IPS-20b (cell line): ENCODE measurements around the gene TALDO1.

ENCODE experiments used
- H3K27ac ChIP-seq: one replicate; pipeline ENCODE4 v1.5.1; 2013; ENCODE audit warnings: low read length
- H3K27me3 ChIP-seq: 2 replicates; pipeline ENCODE4 v1.6.1; 2013; ENCODE audit warnings: mild to moderate bottlenecking, low read length, inconsistent platforms; ENCODE audit not compliant: insufficient read depth
- H3K36me3 ChIP-seq: 2 replicates; pipeline ENCODE4 v1.6.1; 2013; ENCODE audit warnings: low read depth, mild to moderate bottlenecking, inconsistent platforms, low read length, moderate library complexity; ENCODE audit not compliant: insufficient read depth
- H3K4me1 ChIP-seq: 2 replicates; pipeline ENCODE4 v1.6.1; 2013; ENCODE audit warnings: mild to moderate bottlenecking, control low read depth, inconsistent platforms, low read length, moderate library complexity; ENCODE audit not compliant: insufficient read depth
- H3K4me3 ChIP-seq: 2 replicates; pipeline ENCODE4 v1.5.1; 2013; ENCODE audit warnings: mild to moderate bottlenecking, low read length, inconsistent platforms
- H3K9ac ChIP-seq: 2 replicates; pipeline ENCODE4 v1.6.1; 2013; ENCODE audit warnings: low read depth, mild to moderate bottlenecking, inconsistent platforms, low read length, moderate library complexity
- H3K9me3 ChIP-seq: 2 replicates; pipeline ENCODE4 v1.6.1; 2013; ENCODE audit warnings: mild to moderate bottlenecking, low read depth, low read length, inconsistent platforms; ENCODE audit not compliant: insufficient read depth

The TALDO1 gene

DNA sequence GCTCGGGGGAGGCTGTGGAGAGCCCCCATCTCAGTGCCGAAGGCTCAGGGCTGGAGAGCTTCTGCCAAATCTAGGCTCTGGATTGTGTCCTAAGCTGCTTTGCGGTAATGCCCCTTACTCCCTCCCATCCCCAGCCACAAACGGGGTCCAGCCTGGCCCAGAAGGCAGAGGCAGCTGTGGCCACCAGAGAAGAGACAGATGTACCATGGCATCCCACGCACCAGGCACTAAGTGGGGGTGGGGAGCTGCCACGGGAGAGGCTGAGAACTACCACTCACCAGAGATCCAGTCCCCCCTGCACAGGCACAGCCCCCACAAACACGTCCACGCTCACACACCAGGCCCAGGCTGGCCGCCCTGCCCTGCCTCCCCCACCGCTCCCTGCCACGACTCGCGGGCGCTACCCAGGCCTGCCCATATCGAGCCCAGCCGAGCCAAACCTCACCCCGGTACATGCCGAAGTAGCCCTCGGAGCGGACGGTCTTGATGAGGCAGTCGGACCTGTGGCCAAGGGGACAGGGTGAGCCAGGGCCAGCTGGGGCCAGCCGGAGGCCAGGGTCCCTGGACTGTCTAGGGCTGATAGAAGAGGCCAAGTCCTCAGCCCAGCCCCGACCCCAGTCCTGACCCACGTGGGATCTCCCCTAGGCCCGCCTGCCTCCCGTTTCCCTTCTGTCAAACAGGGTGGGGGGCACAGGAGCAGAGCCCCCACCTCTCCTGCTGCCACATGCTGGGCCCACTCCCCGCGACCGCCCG is 46.9 kb downstream of the TALDO1 start:
- no peak overlapping the region for H3K4me3 ChIP-seq
- H3K9me3 ChIP-seq = no peaks in the 10 kb centered on the region
- H3K27me3 ChIP-seq = no peaks in the 10 kb centered on the region
- H3K9ac ChIP-seq = no peak overlapping the region
- H3K27ac ChIP-seq = no peak overlapping the region
- peaks cover 8% of the 10 kb centered on the region; the same call in 1 of the 2 replicates for H3K4me1 ChIP-seq
- peaks cover 8% of the 10 kb centered on the region; the same call in 1 of the 2 replicates for H3K36me3 ChIP-seq

DNA sequence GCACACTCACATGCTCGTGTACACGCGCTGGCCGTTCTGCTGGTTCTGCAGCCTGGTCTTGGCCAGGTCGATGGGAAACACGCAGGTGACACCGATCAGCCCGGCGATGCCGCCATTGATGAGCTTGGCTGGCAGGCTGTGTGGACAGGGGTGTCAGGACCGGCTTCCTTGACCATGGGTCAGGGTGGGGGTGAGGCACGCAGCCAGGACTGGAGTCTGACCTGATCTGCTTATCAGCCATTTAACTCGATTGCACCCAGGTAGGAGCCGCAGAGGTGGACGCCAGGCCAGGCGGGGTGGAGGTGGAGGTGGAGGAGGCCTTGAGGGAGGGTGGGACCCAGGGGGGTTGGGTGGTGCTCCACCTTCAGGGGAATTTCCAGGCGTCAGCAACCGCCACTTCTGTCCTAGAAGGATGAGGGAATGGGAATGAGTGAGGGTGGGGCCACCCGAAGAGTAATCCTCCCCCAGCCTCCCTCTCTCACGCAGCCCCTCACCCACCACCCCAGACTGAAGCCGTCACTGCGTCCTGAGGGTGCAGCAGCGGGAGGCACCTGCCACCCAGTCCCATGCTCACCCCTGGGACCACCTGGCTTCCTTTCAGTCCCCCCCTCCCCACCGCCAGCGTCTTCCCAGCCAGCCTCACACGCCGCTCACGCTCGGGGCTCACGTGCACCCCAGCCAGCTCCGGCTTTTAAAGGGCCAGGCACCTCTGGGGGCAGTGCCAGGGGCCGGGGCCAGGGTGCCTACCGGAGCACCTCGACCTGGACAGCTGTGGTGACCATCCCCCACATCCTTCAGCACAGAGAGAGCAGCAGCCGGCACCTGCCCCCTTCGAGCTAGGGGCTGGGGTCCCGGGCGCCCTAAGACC is 47.7 kb downstream of the TALDO1 start:
- Histone ChIP-seq H3K9ac (no peak overlapping the region), H3K4me1 (peaks cover 8% of the 10 kb centered on the region; the same call in 1 of the 2 replicates), H3K36me3 (peaks cover 9% of the 10 kb centered on the region), H3K27ac (no peak overlapping the region), H3K27me3 (no peaks in the 10 kb centered on the region), H3K9me3 (no peaks in the 10 kb centered on the region), H3K4me3 (no peak overlapping the region)

DNA sequence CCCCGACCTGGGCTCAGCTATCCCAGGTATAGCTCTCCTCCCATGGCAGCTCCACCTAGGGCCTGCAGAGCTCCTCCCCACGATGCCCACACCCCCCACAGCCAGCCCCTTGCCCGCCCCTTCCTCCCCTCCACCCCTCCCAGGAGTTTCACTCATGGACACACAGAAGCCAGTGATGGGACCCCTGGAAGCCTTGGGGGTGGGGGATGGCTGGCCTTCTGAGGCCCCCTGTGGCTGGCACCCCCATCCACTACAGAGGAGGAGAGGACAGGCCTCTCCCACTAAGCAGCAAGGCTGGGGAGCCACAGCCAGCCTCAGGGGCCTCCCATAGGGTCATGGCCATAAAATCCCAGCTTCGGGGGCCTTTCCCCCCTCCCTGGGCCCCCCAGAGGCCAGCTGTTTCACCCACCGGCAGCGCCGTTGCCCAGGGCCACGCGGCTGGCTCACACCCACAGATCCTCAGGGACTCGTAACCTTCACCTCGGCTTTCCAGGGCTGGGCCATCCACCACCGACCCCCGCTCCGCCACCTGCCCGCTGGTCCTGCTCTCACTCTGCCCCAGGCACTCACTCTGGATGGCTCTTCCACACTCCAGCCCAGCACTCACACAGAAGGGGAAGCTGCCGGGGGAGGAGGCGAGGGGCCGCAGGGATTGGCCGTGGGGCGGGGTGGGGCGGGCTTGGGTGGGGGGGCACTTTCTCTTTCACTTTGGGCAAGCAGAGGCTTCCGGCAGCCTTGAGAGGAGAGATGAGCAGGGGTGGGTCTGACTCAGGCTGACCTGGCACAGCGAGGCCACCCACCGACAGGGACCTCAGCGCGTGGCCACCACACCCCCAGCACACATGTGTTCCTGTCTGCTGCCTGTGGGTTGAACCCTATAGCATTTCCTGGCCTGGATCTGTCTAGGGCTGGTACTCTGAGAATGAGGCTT is 48.6 kb downstream of the TALDO1 start:
- peak overlapping the region; percentile 95; the same call in 1 of the 2 replicates for H3K4me3 ChIP-seq
- H3K27ac ChIP-seq = no peak overlapping the region
- H3K27me3 ChIP-seq = no peaks in the 10 kb centered on the region
- H3K9ac ChIP-seq = peak overlapping the region; percentile 41; the same call in 1 of the 2 replicates
- H3K4me1 ChIP-seq = peaks cover 4% of the 10 kb centered on the region; the same call in 1 of the 2 replicates
- peaks cover 15% of the 10 kb centered on the region for H3K36me3 ChIP-seq
- no peaks in the 10 kb centered on the region for H3K9me3 ChIP-seq

DNA sequence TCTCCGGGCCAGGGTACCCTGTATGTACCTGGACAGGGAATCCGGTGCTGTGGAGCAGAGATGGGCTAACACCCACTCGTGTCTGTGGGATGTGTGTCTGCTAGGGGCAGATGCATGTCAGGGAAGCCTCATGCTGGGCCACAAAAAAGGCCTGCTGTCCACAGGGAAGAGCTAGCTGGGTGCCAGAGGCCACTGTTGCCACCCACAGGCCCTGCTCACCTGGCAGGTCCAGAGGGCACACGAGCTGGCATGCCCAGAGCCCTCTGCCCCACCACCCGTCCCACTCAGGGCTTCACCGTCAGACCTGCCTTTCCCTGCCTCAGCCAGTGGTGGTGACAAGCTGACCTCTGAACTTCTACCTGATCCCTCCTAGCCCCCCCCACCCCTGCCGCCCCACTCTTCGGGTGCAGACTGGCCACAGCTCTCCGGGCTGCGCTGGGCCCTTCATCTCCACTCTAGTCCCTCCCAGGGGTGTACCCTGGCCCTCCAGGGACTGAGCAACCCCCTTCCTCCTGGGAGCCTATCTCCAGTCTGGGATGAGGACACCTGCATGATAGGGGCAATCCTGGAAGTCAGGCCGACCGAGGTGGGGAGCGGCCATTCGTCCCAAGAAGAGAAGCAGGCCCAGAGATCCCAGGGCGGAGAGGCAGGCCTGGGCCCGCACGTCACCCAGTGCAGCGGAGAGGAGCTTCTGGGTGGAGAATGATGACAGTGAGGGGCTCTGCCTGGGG is 49.5 kb downstream of the TALDO1 start:
- H3K36me3 ChIP-seq = peaks cover 15% of the 10 kb centered on the region

DNA sequence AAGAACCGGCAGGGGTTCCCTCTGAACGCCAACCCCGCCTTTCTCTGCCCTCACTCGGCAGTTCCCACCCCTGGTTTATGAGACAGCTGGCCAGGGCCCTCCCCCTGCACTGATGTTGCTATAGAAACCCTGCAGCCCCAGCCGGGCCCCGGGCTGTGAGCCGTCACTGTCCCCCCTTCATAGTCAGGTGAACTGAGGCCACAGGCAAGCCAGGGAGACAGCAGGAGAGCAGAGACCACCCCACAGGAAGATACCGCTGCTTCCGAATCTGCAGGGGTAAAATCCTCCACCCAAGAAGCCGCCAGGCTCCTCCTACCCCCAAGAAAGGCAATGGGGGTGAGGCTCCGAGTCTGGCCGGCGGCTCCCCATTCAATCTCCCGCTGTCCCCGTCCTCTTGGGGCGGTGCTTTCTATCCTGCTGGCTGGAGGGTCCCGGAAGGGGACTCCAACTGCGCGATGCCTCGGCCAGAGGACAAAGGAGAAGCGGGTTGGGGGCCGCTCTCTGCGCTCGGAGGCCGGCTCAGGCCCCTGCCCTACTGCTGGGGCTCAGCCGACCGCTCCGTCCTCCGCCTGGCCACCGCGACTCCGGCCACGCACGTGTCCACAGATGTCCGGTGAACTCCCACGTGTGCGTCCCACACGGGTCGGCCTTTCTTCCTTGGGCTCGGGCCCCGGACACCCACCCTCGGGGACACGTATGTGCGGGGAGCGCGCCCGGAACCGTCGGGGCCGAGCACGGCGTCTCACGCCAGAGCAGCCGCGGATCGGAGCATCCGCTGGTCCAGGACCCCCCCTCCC is 50.2 kb downstream of the TALDO1 start:
- H3K9me3 ChIP-seq = no peaks in the 10 kb centered on the region
- H3K27ac ChIP-seq = peak overlapping the region; percentile 65
- H3K9ac ChIP-seq = peak overlapping the region; percentile 87
- peaks cover 22% of the 10 kb centered on the region for H3K36me3 ChIP-seq
- peak overlapping the region; percentile 95 for H3K4me3 ChIP-seq
- peaks cover 4% of the 10 kb centered on the region; the same call in 1 of the 2 replicates for H3K4me1 ChIP-seq
- H3K27me3 ChIP-seq = no peaks in the 10 kb centered on the region

More for the DNA sequence above, 49.5 kb downstream of the TALDO1 start:
- Histone ChIP-seq H3K9me3 (no peaks in the 10 kb centered on the region), H3K4me3 (peak overlapping the region; percentile 95), H3K9ac (peak overlapping the region; percentile 87; the same call in 1 of the 2 replicates), H3K27me3 (no peaks in the 10 kb centered on the region), H3K27ac (peak overlapping the region; percentile 65), H3K4me1 (peaks cover 4% of the 10 kb centered on the region; the same call in 1 of the 2 replicates)

DNA sequence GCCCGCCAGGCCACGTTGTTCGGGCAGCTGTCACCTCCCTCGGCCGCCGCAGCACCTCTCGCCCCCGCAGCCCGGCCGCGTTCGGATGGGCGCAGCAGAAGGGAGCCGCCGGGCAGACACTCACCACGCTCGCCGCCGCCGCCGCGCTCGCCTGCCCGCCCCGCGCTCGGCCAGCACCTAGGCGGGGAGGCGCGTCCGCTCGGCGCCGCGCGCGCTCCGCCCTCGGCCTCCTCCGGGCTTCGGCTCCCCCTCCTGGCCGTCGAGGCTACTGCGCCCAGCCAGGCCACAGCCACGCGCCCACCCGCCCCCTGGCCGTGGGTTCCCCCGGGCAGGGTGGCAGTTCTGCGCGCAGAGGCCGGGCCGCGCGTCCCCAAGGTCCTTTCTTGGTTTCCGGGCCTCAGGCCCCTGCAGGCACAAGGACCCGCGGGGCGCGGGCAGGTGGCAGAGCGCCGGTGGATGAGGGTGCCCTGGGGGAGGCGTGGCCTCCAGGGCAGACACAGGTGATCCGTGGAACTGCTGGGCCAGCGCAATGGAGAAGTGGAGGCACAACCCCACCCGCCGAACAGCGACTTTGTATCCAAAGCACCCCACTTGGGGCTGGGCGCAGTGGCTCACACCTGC is 50.9 kb downstream of the TALDO1 start, which contains the start of gene SLC25A22:
Gene SLC25A22, minus strand, starts transcription at position 189 of the 621 bp plus-strand sequence. CDS start 3,275 bp downstream, outside the sequence.
- Histone ChIP-seq H3K9me3 (no peaks in the 10 kb centered on the region), H3K4me1 (peaks cover 4% of the 10 kb centered on the region; the same call in 1 of the 2 replicates), H3K27ac (peak within 1 kb of the TSS; percentile 65), H3K27me3 (no peaks in the 10 kb centered on the region), H3K4me3 (peak within 1 kb of the TSS; percentile 95), H3K36me3 (peaks cover 22% of the 10 kb centered on the region), H3K9ac (peak within 1 kb of the TSS; percentile 87)

DNA sequence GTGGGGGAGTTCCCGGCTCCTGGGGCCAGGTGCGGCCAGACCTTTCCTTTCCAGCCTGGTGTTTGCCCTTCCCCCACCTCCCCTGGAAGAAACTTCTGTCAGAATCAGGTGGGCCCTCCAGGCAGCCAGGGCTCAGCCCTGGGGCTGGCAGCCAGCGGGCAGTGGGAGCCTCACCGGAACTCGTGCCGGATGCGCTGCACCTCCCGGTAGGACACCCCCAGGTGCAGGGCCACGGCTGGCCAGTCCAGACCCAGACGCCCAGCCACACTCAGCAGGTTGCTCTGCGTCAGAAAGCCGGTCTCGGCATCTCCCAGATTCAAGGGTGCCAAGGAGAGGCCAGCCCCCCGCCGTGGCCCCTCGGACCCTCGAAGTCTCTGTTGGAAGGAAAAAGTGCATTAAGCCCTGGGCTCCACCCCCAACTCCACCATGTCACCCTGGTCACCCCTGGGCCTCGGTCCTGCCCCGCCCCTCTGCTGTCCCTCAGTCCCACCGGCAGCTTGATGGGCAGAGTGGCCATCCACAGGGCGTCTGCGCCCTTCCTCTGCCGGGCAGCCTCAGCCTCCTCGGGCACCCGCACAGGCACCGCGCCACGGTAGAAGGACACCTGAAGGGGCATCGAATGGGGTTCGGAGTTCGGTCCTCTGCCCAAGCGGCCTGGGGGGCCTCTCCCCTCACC is 52.5 kb downstream of the TALDO1 start:
- Histone ChIP-seq H3K27ac (no peak overlapping the region), H3K4me3 (no peak overlapping the region), H3K36me3 (peaks cover 18% of the 10 kb centered on the region; the same call in 1 of the 2 replicates), H3K4me1 (peaks cover 8% of the 10 kb centered on the region; the same call in 1 of the 2 replicates), H3K9ac (no peak overlapping the region), H3K27me3 (no peaks in the 10 kb centered on the region), H3K9me3 (no peaks in the 10 kb centered on the region)

DNA sequence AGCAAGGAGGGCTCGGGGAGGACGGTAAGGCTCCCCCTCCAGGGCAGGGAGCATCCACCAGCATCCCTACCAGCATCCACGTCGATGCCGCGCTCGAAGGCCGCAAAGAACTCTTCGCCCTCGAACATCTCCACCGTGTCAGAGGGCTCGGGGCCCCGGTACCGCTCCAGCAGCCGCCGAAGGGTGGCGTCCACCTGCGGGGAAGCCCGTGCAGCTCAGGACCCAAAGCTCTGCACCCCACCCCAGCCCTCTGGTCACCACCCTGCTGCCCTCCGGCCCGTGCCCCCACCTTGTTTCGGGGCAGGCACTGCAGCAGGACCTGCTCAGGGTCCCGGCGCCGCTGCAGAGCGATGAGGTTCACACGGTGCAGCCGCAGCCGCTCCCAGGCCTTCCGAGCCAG is 53.2 kb downstream of the TALDO1 start:
- Histone ChIP-seq H3K4me3 (no peak overlapping the region), H3K27ac (no peak overlapping the region), H3K27me3 (no peaks in the 10 kb centered on the region), H3K4me1 (peaks cover 8% of the 10 kb centered on the region; the same call in 1 of the 2 replicates), H3K9ac (no peak overlapping the region), H3K36me3 (peaks cover 18% of the 10 kb centered on the region; the same call in 1 of the 2 replicates), H3K9me3 (no peaks in the 10 kb centered on the region)

DNA sequence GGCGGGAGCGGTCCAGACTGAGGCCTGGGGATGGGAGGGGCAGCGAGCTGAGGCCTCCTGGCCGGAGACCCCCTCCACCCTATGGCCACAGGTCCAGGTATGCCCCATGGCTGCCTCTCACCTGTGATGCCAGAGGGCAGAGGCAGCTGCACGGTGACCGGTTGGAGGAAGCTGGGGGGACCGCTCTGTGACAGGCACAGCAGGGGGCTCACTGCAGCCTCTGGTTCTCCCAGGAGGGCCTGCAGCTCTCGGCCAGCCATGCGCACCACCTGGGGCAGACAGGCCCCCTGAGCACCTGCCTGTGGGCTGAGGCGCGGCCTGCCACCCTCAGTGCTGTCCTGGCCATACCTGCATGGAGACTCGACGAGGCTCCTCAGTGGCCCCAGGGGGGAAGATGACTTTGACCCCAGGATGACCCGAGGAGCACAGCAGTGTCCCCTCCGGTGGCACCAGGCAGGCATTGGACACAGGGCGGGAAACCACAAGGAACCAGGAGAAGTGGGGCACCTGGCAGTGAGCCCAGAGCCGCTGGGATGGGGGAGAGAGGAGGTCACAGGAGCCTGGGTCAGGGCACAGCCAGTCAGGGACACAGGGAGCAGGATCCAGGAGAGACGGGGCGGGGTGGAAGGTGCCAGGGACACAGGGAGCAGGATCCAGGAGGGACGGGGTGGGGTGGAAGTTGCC is 54.0 kb downstream of the TALDO1 start:
- H3K4me1 ChIP-seq = peaks cover 8% of the 10 kb centered on the region; the same call in 1 of the 2 replicates
- no peak overlapping the region for H3K27ac ChIP-seq
- no peak overlapping the region for H3K9ac ChIP-seq
- no peak overlapping the region for H3K4me3 ChIP-seq
- H3K36me3 ChIP-seq = peaks cover 18% of the 10 kb centered on the region; the same call in 1 of the 2 replicates
- no peaks in the 10 kb centered on the region for H3K27me3 ChIP-seq
- H3K9me3 ChIP-seq = no peaks in the 10 kb centered on the region
